Left ventricle myocardium inferior (tissue), 1 donor: ENCODE data around the gene SON. TPM values are rescaled to one million over a fixed set of nuclear protein-coding genes. Genes with fewer than 3 reads are reported as not detected.

ENCODE experiments used
- DNase-seq: peaks from one replicate; pipeline ENCODE4 v3.0.0-alpha.2; 2020
- H3K27ac ChIP-seq: fragments of 200-600 bp; replicated peaks from 2 replicates; pipeline ENCODE4 v1.8.0; 2021
- H3K27me3 ChIP-seq: fragments of 200-600 bp; 2 replicates; pipeline ENCODE4 v1.8.0; 2021; ENCODE audit warnings: low read depth
- H3K36me3 ChIP-seq: fragments of 200-600 bp; 2 replicates; pipeline ENCODE4 v1.8.0; 2021
- H3K4me1 ChIP-seq: fragments of 200-600 bp; 2 replicates; pipeline ENCODE4 v1.8.0; 2021
- H3K4me3 ChIP-seq: fragments of 200-600 bp; 2 replicates; pipeline ENCODE4 v1.8.0; 2021; ENCODE audit warnings: mild to moderate bottlenecking, moderate library complexity
- H3K9me3 ChIP-seq: fragments of 200-600 bp; replicated peaks from 2 replicates; pipeline ENCODE4 v1.8.0; 2021
- intact Hi-C: fragments of 100-400 bp; cut with micrococcal nuclease; formaldehyde crosslinking; loops from one replicate; pipeline ENCODE4 v1.11.0; 2022
- total RNA-seq: library from RNA; stranded (reverse); fragmentation: NEBNext Ultra II Directional; extraction: Animal tissue kit (Norgen Biotek cat#: 25700); gene quantifications from one replicate; pipeline ENCODE4 v1.2.1, GENCODE V29; 2021
- TF ChIP-seq, protein P1 (sequence below): fragments of 200-600 bp; IDR thresholded peaks from 2 replicates; pipeline ENCODE4 v1.8.0; 2021; ENCODE audit warnings: antibody characterized with exemption, mild to moderate bottlenecking, borderline replicate concordance
- donor health status: DM: no; HTN: yes; CAD: no; lungs with severe emphysema.

SON gene
- total RNA-seq, 1 donor from 2014 or later, result 148 TPM

DNA sequence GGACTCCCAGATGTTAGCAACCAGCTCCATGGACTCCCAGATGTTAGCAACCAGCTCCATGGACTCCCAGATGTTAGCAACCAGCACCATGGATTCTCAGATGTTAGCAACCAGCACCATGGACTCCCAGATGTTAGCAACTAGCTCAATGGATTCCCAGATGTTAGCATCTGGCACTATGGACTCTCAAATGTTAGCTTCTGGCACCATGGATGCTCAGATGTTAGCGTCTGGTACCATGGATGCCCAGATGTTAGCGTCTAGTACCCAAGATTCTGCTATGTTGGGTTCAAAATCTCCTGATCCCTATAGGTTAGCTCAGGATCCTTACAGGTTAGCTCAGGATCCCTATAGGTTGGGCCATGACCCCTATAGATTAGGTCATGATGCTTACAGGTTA lies 8.8 kb downstream of the SON start:
- intact Hi-C loops, result no loop called here
- peaks cover 98% of the 10 kb centered on the region for H3K36me3 ChIP-seq
- TF ChIP-seq, protein P1, sequence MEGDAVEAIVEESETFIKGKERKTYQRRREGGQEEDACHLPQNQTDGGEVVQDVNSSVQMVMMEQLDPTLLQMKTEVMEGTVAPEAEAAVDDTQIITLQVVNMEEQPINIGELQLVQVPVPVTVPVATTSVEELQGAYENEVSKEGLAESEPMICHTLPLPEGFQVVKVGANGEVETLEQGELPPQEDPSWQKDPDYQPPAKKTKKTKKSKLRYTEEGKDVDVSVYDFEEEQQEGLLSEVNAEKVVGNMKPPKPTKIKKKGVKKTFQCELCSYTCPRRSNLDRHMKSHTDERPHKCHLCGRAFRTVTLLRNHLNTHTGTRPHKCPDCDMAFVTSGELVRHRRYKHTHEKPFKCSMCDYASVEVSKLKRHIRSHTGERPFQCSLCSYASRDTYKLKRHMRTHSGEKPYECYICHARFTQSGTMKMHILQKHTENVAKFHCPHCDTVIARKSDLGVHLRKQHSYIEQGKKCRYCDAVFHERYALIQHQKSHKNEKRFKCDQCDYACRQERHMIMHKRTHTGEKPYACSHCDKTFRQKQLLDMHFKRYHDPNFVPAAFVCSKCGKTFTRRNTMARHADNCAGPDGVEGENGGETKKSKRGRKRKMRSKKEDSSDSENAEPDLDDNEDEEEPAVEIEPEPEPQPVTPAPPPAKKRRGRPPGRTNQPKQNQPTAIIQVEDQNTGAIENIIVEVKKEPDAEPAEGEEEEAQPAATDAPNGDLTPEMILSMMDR, result no peak
- no peaks in the 10 kb centered on the region for H3K27me3 ChIP-seq
- H3K27ac ChIP-seq, result no peak overlapping the region
- no peaks in the 10 kb centered on the region for H3K9me3 ChIP-seq
- peaks cover 36% of the 10 kb centered on the region for H3K4me1 ChIP-seq
- no peak overlapping the region for H3K4me3 ChIP-seq
- no peak for DNase-seq

DNA sequence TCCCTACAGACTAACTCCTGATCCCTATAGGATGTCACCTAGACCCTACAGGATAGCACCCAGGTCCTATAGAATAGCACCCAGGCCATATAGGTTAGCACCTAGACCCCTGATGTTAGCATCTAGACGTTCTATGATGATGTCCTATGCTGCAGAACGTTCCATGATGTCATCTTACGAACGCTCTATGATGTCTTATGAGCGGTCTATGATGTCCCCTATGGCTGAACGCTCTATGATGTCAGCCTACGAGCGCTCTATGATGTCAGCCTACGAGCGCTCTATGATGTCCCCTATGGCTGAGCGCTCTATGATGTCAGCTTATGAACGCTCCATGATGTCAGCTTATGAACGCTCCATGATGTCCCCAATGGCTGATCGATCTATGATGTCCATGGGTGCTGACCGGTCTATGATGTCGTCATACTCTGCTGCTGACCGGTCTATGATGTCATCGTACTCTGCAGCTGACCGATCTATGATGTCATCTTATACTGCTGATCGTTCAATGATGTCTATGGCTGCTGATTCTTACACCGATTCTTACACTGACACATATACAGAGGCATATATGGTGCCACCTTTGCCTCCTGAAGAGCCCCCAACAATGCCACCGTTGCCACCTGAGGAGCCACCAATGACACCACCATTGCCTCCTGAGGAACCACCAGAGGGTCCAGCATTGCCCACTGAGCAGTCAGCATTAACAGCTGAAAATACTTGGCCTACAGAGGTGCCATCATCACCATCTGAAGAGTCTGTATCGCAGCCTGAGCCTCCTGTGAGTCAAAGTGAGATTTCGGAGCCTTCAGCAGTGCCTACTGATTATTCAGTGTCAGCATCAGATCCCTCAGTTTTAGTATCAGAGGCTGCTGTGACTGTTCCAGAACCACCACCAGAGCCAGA lies 9.5 kb downstream of the SON start:
- no peaks in the 10 kb centered on the region for H3K9me3 ChIP-seq
- H3K4me3 ChIP-seq, result no peak overlapping the region
- no peak overlapping the region for H3K27ac ChIP-seq
- intact Hi-C loops, result no loop called here
- DNase-seq, result no peak
- H3K4me1 ChIP-seq, result peaks cover 36% of the 10 kb centered on the region
- TF ChIP-seq, protein P1, result no peak
- peaks cover 98% of the 10 kb centered on the region for H3K36me3 ChIP-seq
- no peaks in the 10 kb centered on the region for H3K27me3 ChIP-seq

DNA sequence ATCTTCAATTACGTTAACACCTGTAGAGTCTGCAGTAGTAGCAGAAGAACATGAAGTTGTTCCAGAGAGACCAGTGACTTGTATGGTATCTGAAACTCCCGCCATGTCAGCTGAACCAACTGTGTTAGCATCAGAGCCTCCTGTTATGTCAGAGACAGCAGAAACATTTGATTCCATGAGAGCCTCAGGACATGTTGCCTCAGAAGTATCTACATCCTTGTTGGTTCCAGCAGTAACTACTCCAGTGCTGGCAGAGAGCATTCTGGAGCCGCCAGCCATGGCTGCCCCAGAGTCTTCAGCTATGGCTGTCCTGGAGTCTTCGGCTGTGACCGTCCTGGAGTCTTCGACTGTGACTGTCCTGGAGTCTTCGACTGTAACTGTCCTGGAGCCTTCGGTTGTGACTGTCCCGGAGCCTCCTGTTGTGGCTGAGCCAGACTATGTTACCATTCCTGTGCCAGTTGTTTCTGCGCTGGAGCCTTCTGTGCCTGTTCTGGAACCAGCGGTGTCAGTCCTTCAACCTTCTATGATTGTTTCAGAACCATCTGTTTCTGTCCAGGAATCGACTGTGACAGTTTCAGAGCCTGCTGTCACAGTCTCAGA lies 10.3 kb downstream of the SON start:
- intact Hi-C loops, result no loop called here
- TF ChIP-seq, protein P1, result no peak
- H3K4me3 ChIP-seq, result no peak overlapping the region
- peaks cover 37% of the 10 kb centered on the region for H3K4me1 ChIP-seq
- no peak overlapping the region for H3K27ac ChIP-seq
- peaks cover 98% of the 10 kb centered on the region for H3K36me3 ChIP-seq
- H3K9me3 ChIP-seq, result no peaks in the 10 kb centered on the region
- no peak for DNase-seq
- H3K27me3 ChIP-seq, result no peaks in the 10 kb centered on the region

DNA sequence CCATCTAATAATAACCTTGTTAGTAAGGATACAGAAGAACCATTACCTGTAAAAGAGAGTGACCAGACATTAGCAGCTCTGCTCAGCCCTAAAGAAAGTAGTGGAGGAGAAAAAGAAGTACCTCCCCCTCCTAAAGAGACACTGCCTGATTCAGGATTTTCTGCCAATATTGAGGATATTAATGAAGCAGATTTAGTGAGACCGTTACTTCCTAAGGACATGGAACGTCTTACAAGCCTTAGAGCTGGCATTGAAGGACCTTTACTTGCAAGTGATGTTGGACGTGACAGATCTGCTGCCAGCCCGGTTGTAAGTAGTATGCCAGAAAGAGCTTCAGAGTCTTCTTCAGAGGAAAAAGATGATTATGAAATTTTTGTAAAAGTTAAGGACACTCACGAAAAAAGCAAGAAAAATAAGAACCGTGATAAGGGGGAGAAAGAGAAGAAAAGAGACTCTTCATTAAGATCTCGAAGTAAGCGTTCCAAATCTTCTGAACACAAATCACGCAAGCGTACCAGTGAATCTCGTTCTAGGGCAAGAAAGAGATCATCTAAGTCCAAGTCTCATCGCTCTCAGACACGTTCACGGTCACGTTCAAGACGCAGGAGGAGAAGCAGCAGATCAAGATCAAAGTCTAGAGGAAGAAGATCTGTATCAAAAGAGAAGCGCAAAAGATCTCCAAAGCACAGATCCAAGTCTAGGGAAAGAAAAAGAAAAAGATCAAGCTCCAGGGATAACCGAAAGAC lies 11.6 kb downstream of the SON start:
- no peaks in the 10 kb centered on the region for H3K9me3 ChIP-seq
- no peak overlapping the region for H3K4me3 ChIP-seq
- TF ChIP-seq, protein P1, result no peak
- no peaks in the 10 kb centered on the region for H3K27me3 ChIP-seq
- H3K36me3 ChIP-seq, result peaks cover 98% of the 10 kb centered on the region
- DNase-seq, result no peak
- H3K4me1 ChIP-seq, result peaks cover 42% of the 10 kb centered on the region
- intact Hi-C loops, result no loop called here
- H3K27ac ChIP-seq, result no peak overlapping the region

DNA sequence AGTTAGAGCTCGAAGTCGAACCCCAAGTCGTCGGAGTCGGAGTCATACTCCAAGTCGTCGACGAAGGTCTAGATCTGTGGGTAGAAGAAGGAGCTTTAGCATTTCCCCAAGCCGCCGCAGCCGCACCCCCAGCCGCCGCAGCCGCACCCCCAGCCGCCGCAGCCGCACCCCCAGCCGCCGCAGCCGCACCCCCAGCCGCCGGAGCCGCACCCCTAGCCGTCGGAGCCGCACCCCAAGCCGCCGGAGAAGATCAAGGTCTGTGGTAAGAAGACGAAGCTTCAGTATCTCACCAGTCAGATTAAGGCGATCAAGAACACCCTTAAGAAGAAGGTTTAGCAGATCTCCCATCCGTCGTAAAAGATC lies 12.1 kb downstream of the SON start:
- Histone ChIP-seq H3K27ac (no peak overlapping the region), H3K36me3 (peaks cover 98% of the 10 kb centered on the region), H3K4me1 (peaks cover 48% of the 10 kb centered on the region), H3K4me3 (no peak overlapping the region), H3K27me3 (no peaks in the 10 kb centered on the region), H3K9me3 (no peaks in the 10 kb centered on the region)
- intact Hi-C loops, result no loop called here
- DNase-seq, result no peak
- TF ChIP-seq, protein P1, result no peak
